HEK293 (cell line): ENCODE results near the gene RAB13.
A peak's percentile ranks its signal among the peaks of the same experiment; 100 is the strongest.

Source experiments
- CTCF ChIA-PET: fragments of 350-600 bp; formaldehyde crosslinking; extraction: SDS; loops from one replicate; lab custom pipeline; 2021; ENCODE audit warnings: antibody characterized with exemption; lab: Yijun Ruan, JAX
- POLR2A ChIA-PET: fragments of 300-600 bp; formaldehyde crosslinking; extraction: SDS; loops from one replicate; lab custom pipeline; 2020; ENCODE audit warnings: antibody characterized with exemption, inconsistent platforms; lab: Yijun Ruan, JAX
- H3K27ac ChIP-seq: fragments of 200-500 bp; sonication (Bioruptor generic); 2 replicates; pipeline ENCODE4 v1.5.1; 2014; ENCODE audit warnings: low read depth, low read length, control low read depth, inconsistent platforms; ENCODE audit errors: extremely low read depth
- H3K36me3 ChIP-seq, 2 experiments: fragments of 200-500 bp in 1 of 2; sonication (Bioruptor generic) in 1 of 2; 1 replicate in 1 of 2; 2 replicates in 1 of 2; pipeline ENCODE4 v1.5.1; 2014 to 2017; ENCODE audit warnings: inconsistent platforms in 2 of 2, low read length in 2 of 2; ENCODE audit not compliant: control insufficient read depth in 2 of 2, insufficient read depth in 1 of 2
- H3K4me1 ChIP-seq: fragments of 200-500 bp; sonication (Bioruptor generic); 2 replicates; pipeline ENCODE4 v1.5.1; 2014; ENCODE audit warnings: mild to moderate bottlenecking, low read length, inconsistent platforms; ENCODE audit not compliant: control insufficient read depth, insufficient read depth
- H3K4me3 ChIP-seq: 2 replicates; pipeline ENCODE4 v1.5.1; 2011; ENCODE audit warnings: low read depth, mild to moderate bottlenecking, control low read depth, low read length, moderate library complexity
- H3K9me3 ChIP-seq: fragments of 200-500 bp; sonication (Bioruptor generic); 2 replicates; pipeline ENCODE4 v1.5.1; 2014; ENCODE audit warnings: low read depth, low read length, inconsistent platforms; ENCODE audit not compliant: control insufficient read depth, insufficient read depth
- BCL11B ChIP-seq: fragments of 450-650 bp; formaldehyde crosslinking; IDR thresholded peaks from 2 replicates; pipeline ENCODE4 v1.5.1; 2016; ENCODE audit warnings: low read depth, missing biosample characterization, missing genetic modification characterization
- KLF16 ChIP-seq: fragments of 450-650 bp; formaldehyde crosslinking; IDR thresholded peaks from 2 replicates; pipeline ENCODE4 v1.5.1; 2017; ENCODE audit warnings: missing biosample characterization, missing genetic modification characterization
- REPIN1 ChIP-seq: fragments of 450-650 bp; formaldehyde crosslinking; IDR thresholded peaks from 2 replicates; pipeline ENCODE4 v1.5.1; 2017; ENCODE audit warnings: missing biosample characterization, missing genetic modification characterization, low read depth
- SALL2 ChIP-seq: fragments of 450-650 bp; formaldehyde crosslinking; IDR thresholded peaks from 2 replicates; pipeline ENCODE4 v1.5.0; 2017; ENCODE audit warnings: missing biosample characterization, mild to moderate bottlenecking, missing genetic modification characterization, borderline replicate concordance
- SCRT2 ChIP-seq: fragments of 450-650 bp; formaldehyde crosslinking; IDR thresholded peaks from 2 replicates; pipeline ENCODE4 v1.5.1; 2016; ENCODE audit warnings: missing biosample characterization, missing genetic modification characterization
- SP2 ChIP-seq: fragments of 450-650 bp; formaldehyde crosslinking; IDR thresholded peaks from 2 replicates; pipeline ENCODE4 v1.5.1; 2016; ENCODE audit warnings: missing biosample characterization, missing genetic modification characterization
- ZFHX2 ChIP-seq: fragments of 450-650 bp; formaldehyde crosslinking; conservative IDR thresholded peaks from 2 replicates; pipeline ENCODE4 v1.5.1; 2016; ENCODE audit warnings: missing biosample characterization, missing genetic modification characterization
- ZNF112 ChIP-seq: fragments of 450-650 bp; formaldehyde crosslinking; IDR thresholded peaks from 2 replicates; pipeline ENCODE4 v1.5.0; 2017; ENCODE audit warnings: missing biosample characterization, missing genetic modification characterization
- ZNF133 ChIP-seq: fragments of 450-650 bp; formaldehyde crosslinking; IDR thresholded peaks from 2 replicates; pipeline ENCODE4 v1.5.1; 2016; ENCODE audit warnings: missing biosample characterization, missing genetic modification characterization
- ZNF16 ChIP-seq: fragments of 450-650 bp; formaldehyde crosslinking; IDR thresholded peaks from 2 replicates; pipeline ENCODE4 v1.5.1; 2016; ENCODE audit warnings: low read depth, missing biosample characterization, missing genetic modification characterization
- ZNF184 ChIP-seq: fragments of 450-650 bp; IDR thresholded peaks from 2 replicates; pipeline ENCODE4 v1.5.1; 2018; ENCODE audit warnings: missing biosample characterization, mild to moderate bottlenecking, missing genetic modification characterization
- ZNF202 ChIP-seq: fragments of 450-650 bp; formaldehyde crosslinking; IDR thresholded peaks from 2 replicates; pipeline ENCODE4 v1.5.1; 2016; ENCODE audit warnings: missing biosample characterization, missing genetic modification characterization, borderline replicate concordance
- ZNF239 ChIP-seq: fragments of 450-650 bp; formaldehyde crosslinking; IDR thresholded peaks from 2 replicates; pipeline ENCODE4 v1.5.1; 2016; ENCODE audit warnings: missing biosample characterization, missing genetic modification characterization
- ZNF292 ChIP-seq: fragments of 450-650 bp; formaldehyde crosslinking; IDR thresholded peaks from 2 replicates; pipeline ENCODE4 v1.5.1; 2016; ENCODE audit warnings: low read depth, missing biosample characterization, missing genetic modification characterization, borderline replicate concordance
- ZNF391 ChIP-seq: fragments of 450-650 bp; formaldehyde crosslinking; IDR thresholded peaks from 2 replicates; pipeline ENCODE4 v1.5.1; 2016; ENCODE audit warnings: low read depth, missing biosample characterization, missing genetic modification characterization, borderline replicate concordance
- ZNF416 ChIP-seq: fragments of 450-650 bp; formaldehyde crosslinking; IDR thresholded peaks from 2 replicates; pipeline ENCODE4 v1.5.1; 2016; ENCODE audit warnings: missing biosample characterization, missing genetic modification characterization
- ZNF433 ChIP-seq: fragments of 450-650 bp; formaldehyde crosslinking; IDR thresholded peaks from 2 replicates; pipeline ENCODE4 v1.5.1; 2016; ENCODE audit warnings: missing biosample characterization, missing genetic modification characterization, low read depth
- ZNF473 ChIP-seq: fragments of 450-650 bp; formaldehyde crosslinking; IDR thresholded peaks from 2 replicates; pipeline ENCODE4 v1.5.1; 2017; ENCODE audit warnings: missing biosample characterization, missing genetic modification characterization
- ZNF48 ChIP-seq: fragments of 450-650 bp; formaldehyde crosslinking; IDR thresholded peaks from 2 replicates; pipeline ENCODE4 v1.5.1; 2016; ENCODE audit warnings: missing biosample characterization, missing genetic modification characterization
- ZNF558 ChIP-seq: fragments of 450-650 bp; formaldehyde crosslinking; IDR thresholded peaks from 2 replicates; pipeline ENCODE4 v1.5.1; 2016; ENCODE audit warnings: missing biosample characterization, missing genetic modification characterization
- ZNF600 ChIP-seq: fragments of 450-650 bp; formaldehyde crosslinking; IDR thresholded peaks from 2 replicates; pipeline ENCODE4 v1.5.1; 2016; ENCODE audit warnings: missing biosample characterization, missing genetic modification characterization
- ZNF624 ChIP-seq: fragments of 450-650 bp; formaldehyde crosslinking; IDR thresholded peaks from 2 replicates; pipeline ENCODE4 v1.5.1; 2017; ENCODE audit warnings: missing biosample characterization, missing genetic modification characterization
- ZNF660 ChIP-seq: fragments of 450-650 bp; IDR thresholded peaks from 2 replicates; pipeline ENCODE4 v1.5.1; 2018; ENCODE audit warnings: missing biosample characterization, mild to moderate bottlenecking, missing genetic modification characterization
- ZNF777 ChIP-seq: fragments of 450-650 bp; formaldehyde crosslinking; IDR thresholded peaks from 2 replicates; pipeline ENCODE4 v1.5.1; 2017; ENCODE audit warnings: missing biosample characterization, missing genetic modification characterization, borderline replicate concordance
- ZSCAN23 ChIP-seq: fragments of 450-650 bp; formaldehyde crosslinking; IDR thresholded peaks from 2 replicates; pipeline ENCODE4 v1.5.1; 2016; ENCODE audit warnings: missing biosample characterization, missing genetic modification characterization
- TF ChIP-seq, protein P1 (sequence below): fragments of 450-650 bp; formaldehyde crosslinking; conservative IDR thresholded peaks from 2 replicates; pipeline ENCODE4 v1.5.1; 2016; ENCODE audit warnings: low read depth, missing biosample characterization, missing genetic modification characterization
- TF ChIP-seq, protein P2 (sequence below): fragments of 450-650 bp; formaldehyde crosslinking; IDR thresholded peaks from 2 replicates; pipeline ENCODE4 v1.5.1; 2016; ENCODE audit warnings: missing biosample characterization, missing genetic modification characterization
- TF ChIP-seq, protein P3 (sequence below): fragments of 450-650 bp; formaldehyde crosslinking; IDR thresholded peaks from 2 replicates; pipeline ENCODE4 v1.5.1; 2017; ENCODE audit warnings: missing biosample characterization, missing genetic modification characterization
- TF ChIP-seq, protein P4 (sequence below): fragments of 450-650 bp; formaldehyde crosslinking; IDR thresholded peaks from 2 replicates; pipeline ENCODE4 v1.5.1; 2016; ENCODE audit warnings: missing biosample characterization, missing genetic modification characterization

The RAB13 gene

DNA sequence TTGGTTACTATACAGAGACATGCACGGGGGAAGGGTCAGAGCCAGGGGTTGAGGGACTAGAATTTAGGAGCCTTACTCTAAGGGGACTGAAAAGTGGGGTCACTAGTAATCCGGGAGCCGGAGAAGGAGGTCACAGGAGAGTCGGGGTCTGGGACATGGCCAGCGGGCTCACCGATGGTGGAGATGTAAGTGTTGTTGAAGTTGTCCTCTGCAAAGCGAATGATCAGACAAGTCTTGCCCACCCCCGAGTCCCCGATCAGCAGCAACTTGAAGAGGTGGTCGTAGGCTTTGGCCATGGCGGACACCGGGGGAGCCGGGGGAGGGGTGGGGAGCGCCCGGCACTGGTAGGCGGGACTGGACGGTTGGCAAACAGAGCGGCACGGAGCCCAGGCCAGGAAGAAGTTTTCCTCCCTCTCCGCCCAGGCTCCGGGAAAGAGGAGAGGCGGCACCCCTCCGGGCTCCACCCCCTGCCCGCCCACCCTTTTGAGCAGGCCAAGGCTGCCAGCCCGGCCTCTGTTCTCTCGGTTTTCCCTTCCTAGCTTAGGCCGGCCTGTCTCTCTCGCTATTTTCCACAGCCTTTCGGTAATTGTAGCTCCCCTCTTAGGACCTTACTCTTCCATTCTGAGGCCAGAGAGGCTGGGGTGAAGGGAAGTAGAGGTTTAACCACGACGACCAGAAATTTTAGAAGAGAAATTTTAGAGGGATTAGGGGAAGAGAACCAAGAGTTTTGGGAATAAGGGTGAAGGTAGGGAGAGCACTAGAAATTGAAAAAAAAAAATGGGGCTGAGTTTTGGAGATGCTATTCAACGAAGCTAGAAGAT lies at the start of gene RAB13:
RAB13 (minus strand) TSS at position 399 of the 821 bp plus-strand sequence; CDS start at position 296, 103 bp downstream.
- ChIA-PET CTCF (interaction anchor here (0.6 to 4.3 kb wide), 54 partner anchors 8 to 675 kb away, joined by 3 to 46 read pairs (median 5); partner anchors contain the start of genes CHTOP, CREB3L4, CRTC2 and DENND4B), POLR2A (interaction anchor here (0.6 to 6.3 kb wide), 10 partner anchors 9 to 327 kb away, joined by 3 to 114 read pairs (median 4); partner anchors contain the start of genes CREB3L4, CRTC2, DENND4B and INTS3)
- Histone ChIP-seq H3K9me3 (no peaks in the 10 kb centered on the region), H3K27ac (peak within 1 kb of the TSS; percentile 68), H3K4me3 (peak within 1 kb of the TSS; percentile 59), H3K4me1 (peaks cover 8% of the 10 kb centered on the region; the same call in 1 of the 2 replicates), H3K36me3 (peaks cover 7 to 32% of the 10 kb centered on the region in 2 experiments)
- no peak for TF ChIP-seq ZNF433
- peak; percentile 75 for TF ChIP-seq ZFHX2 (tag by site-specific recombination)
- no peak for TF ChIP-seq ZNF184 (tag by site-specific recombination)
- no peak for TF ChIP-seq ZNF112 (tag by site-specific recombination)
- no peak for TF ChIP-seq REPIN1 (tag by site-specific recombination)
- TF ChIP-seq ZNF48 = no peak
- TF ChIP-seq, protein P1, sequence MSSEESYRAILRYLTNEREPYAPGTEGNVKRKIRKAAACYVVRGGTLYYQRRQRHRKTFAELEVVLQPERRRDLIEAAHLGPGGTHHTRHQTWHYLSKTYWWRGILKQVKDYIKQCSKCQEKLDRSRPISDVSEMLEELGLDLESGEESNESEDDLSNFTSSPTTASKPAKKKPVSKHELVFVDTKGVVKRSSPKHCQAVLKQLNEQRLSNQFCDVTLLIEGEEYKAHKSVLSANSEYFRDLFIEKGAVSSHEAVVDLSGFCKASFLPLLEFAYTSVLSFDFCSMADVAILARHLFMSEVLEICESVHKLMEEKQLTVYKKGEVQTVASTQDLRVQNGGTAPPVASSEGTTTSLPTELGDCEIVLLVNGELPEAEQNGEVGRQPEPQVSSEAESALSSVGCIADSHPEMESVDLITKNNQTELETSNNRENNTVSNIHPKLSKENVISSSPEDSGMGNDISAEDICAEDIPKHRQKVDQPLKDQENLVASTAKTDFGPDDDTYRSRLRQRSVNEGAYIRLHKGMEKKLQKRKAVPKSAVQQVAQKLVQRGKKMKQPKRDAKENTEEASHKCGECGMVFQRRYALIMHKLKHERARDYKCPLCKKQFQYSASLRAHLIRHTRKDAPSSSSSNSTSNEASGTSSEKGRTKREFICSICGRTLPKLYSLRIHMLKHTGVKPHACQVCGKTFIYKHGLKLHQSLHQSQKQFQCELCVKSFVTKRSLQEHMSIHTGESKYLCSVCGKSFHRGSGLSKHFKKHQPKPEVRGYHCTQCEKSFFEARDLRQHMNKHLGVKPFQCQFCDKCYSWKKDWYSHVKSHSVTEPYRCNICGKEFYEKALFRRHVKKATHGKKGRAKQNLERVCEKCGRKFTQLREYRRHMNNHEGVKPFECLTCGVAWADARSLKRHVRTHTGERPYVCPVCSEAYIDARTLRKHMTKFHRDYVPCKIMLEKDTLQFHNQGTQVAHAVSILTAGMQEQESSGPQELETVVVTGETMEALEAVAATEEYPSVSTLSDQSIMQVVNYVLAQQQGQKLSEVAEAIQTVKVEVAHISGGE (tag by site-specific recombination) = peak; percentile 28; the same call in 1 of the 2 replicates
- no peak for TF ChIP-seq BCL11B (tag by site-specific recombination)
- no peak for TF ChIP-seq ZNF391 (tag by site-specific recombination)
- TF ChIP-seq, protein P2, sequence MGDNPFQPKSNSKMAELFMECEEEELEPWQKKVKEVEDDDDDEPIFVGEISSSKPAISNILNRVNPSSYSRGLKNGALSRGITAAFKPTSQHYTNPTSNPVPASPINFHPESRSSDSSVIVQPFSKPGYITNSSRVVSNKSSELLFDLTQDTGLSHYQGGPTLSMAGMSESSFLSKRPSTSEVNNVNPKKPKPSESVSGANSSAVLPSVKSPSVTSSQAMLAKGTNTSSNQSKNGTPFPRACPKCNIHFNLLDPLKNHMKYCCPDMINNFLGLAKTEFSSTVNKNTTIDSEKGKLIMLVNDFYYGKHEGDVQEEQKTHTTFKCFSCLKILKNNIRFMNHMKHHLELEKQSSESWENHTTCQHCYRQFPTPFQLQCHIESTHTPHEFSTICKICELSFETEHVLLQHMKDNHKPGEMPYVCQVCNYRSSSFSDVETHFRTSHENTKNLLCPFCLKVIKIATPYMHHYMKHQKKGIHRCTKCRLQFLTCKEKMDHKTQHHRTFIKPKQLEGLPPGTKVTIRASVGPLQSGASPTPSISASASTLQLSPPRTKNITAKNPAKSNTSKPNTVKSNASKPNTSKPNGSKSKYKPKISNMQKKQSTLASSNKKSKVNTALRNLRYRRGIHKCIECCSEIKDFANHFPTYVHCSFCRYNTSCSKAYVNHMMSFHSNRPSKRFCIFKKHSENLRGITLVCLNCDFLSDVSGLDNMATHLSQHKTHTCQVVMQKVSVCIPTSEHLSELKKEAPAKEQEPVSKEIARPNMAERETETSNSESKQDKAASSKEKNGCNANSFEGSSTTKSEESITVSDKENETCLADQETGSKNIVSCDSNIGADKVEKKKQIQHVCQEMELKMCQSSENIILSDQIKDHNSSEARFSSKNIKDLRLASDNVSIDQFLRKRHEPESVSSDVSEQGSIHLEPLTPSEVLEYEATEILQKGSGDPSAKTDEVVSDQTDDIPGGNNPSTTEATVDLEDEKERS (tag by site-specific recombination) = 0 out of 2 replicates have a peak, but pooled peaks have one; percentile 3
- no peak for TF ChIP-seq ZNF133 (tag by site-specific recombination)
- TF ChIP-seq, protein P3, sequence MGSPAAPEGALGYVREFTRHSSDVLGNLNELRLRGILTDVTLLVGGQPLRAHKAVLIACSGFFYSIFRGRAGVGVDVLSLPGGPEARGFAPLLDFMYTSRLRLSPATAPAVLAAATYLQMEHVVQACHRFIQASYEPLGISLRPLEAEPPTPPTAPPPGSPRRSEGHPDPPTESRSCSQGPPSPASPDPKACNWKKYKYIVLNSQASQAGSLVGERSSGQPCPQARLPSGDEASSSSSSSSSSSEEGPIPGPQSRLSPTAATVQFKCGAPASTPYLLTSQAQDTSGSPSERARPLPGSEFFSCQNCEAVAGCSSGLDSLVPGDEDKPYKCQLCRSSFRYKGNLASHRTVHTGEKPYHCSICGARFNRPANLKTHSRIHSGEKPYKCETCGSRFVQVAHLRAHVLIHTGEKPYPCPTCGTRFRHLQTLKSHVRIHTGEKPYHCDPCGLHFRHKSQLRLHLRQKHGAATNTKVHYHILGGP (tag by site-specific recombination) = no peak
- no peak for TF ChIP-seq ZNF660 (tag by site-specific recombination)
- TF ChIP-seq SCRT2 = no peak
- TF ChIP-seq ZNF202 (tag by site-specific recombination) = no peak
- TF ChIP-seq ZNF16 = no peak
- no peak for TF ChIP-seq KLF16
- no peak for TF ChIP-seq ZNF473
- TF ChIP-seq SP2 (tag by site-specific recombination) = peak; percentile 85
- TF ChIP-seq ZNF239 (tag by site-specific recombination) = no peak
- no peak for TF ChIP-seq ZNF777
- TF ChIP-seq ZNF416 (tag by site-specific recombination) = no peak
- no peak for TF ChIP-seq ZSCAN23 (tag by site-specific recombination)
- TF ChIP-seq, protein P4, sequence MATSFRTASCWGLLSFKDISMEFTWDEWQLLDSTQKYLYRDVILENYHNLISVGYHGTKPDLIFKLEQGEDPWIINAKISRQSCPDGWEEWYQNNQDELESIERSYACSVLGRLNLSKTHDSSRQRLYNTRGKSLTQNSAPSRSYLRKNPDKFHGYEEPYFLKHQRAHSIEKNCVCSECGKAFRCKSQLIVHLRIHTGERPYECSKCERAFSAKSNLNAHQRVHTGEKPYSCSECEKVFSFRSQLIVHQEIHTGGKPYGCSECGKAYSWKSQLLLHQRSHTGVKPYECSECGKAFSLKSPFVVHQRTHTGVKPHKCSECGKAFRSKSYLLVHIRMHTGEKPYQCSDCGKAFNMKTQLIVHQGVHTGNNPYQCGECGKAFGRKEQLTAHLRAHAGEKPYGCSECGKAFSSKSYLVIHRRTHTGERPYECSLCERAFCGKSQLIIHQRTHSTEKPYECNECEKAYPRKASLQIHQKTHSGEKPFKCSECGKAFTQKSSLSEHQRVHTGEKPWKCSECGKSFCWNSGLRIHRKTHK (tag by site-specific recombination) = no peak
- TF ChIP-seq ZNF600 (tag by site-specific recombination) = no peak
- TF ChIP-seq ZNF558 (tag by site-specific recombination) = no peak
- no peak for TF ChIP-seq ZNF624 (tag by site-specific recombination)
- no peak for TF ChIP-seq ZNF292 (tag by site-specific recombination)
- no peak for TF ChIP-seq SALL2
